ENCODE data around the gene USH2A.

The USH2A gene

GRCh38 chr1:216422821-216423520 lies at the start of gene USH2A:
Gene USH2A (minus strand): TSS chr1:216423448. CDS start chr1:216422336, 1,112 bp downstream.
- DNase-seq: peak; percentile 35

GRCh38 chr1:216466162-216466801 lies 43.0 kb upstream of the USH2A start:
- DNase-seq: no peak

GRCh38 chr1:216464489-216464888 lies 41.2 kb upstream of the USH2A start:
- DNase-seq: no peak

GRCh38 chr1:216462066-216462775 lies 39.0 kb upstream of the USH2A start:
- DNase-seq: no peak

- no peak for DNase-seq
Measured at GRCh38 chr1:216461466-216461865, 38.2 kb upstream of the USH2A start.

- no peak for DNase-seq
Measured at GRCh38 chr1:216459651-216460207, 36.5 kb upstream of the USH2A start.

GRCh38 chr1:216458812-216459211 lies 35.6 kb upstream of the USH2A start:
- no peak for DNase-seq

- DNase-seq: no peak
Measured at GRCh38 chr1:216457356-216457755, 34.1 kb upstream of the USH2A start.

- no peak for DNase-seq
Measured at GRCh38 chr1:216456682-216457081, 33.4 kb upstream of the USH2A start.

- no peak for DNase-seq
Measured at GRCh38 chr1:216453777-216454176, 30.5 kb upstream of the USH2A start.

GRCh38 chr1:216450227-216450626 lies 27.0 kb upstream of the USH2A start:
- DNase-seq: no peak

- no peak for DNase-seq
Measured at GRCh38 chr1:216448011-216448510, 24.8 kb upstream of the USH2A start.

GRCh38 chr1:216437603-216438002 lies 14.4 kb upstream of the USH2A start:
- DNase-seq: no peak

GRCh38 chr1:216434232-216434631 lies 11.0 kb upstream of the USH2A start:
- no peak for DNase-seq

- no peak for DNase-seq
Measured at GRCh38 chr1:216433175-216433574, 9.9 kb upstream of the USH2A start.

- DNase-seq: no peak
Measured at GRCh38 chr1:216430744-216431143, 7.5 kb upstream of the USH2A start.

- DNase-seq: no peak
Measured at GRCh38 chr1:216425577-216425976, 2.3 kb upstream of the USH2A start.

- DNase-seq: no peak
Measured at GRCh38 chr1:216420746-216421145, 2.5 kb downstream of the USH2A start.

- DNase-seq: no peak
Measured at GRCh38 chr1:216420263-216420662, 3.0 kb downstream of the USH2A start.

GRCh38 chr1:216416488-216416887 lies 6.8 kb downstream of the USH2A start:
- DNase-seq: no peak

- DNase-seq: no peak
Measured at GRCh38 chr1:216410026-216410425, 13.2 kb downstream of the USH2A start.

- no peak for DNase-seq
Measured at GRCh38 chr1:216390956-216391355, 32.3 kb downstream of the USH2A start.

GRCh38 chr1:216389774-216390173 lies 33.5 kb downstream of the USH2A start:
- DNase-seq: no peak

- DNase-seq: no peak
Measured at GRCh38 chr1:216388558-216388957, 34.7 kb downstream of the USH2A start.
